NAMALWA (cell line): ENCODE data around the gene NEDD9.
A peak's percentile ranks its signal among the peaks of the same experiment; 100 is the strongest.

ENCODE experiments used
- DNase-seq: peaks from one replicate; pipeline ENCODE4 v3.0.0-alpha.2; 2015; ENCODE audit warnings: low spot score

Gene NEDD9

DNA sequence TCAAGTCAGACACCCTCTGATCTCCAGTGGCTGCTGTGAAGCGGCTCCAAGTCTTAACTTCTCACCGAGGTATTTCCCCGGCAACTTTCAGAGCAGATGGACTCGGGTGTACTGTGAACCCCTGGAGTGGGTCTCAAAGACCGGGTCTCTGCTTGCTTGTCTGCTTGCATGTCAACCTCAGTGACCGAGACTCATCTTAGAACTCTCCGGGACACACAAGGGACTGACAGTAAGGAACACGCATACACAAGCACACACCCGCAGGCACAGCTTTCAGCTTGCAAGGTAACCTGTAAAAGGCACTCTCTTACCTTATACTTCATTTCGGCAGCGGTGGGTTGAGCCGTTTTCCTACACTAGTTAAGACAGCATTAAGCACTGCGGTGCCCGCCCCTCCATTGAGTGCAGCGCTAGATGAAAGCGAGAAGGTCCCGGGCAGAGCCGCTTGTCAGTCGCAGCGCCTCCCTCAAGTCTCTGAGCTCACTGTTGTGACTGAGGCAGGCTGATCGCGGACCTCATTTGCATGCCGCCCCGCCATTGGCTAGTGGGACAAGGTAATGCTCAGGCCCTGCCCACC, at the start of gene NEDD9:
NEDD9 (minus strand) TSS at position 476 of the 577 bp plus-strand sequence; CDS start at position 323, 153 bp downstream.
- peak; percentile 97 for DNase-seq

DNA sequence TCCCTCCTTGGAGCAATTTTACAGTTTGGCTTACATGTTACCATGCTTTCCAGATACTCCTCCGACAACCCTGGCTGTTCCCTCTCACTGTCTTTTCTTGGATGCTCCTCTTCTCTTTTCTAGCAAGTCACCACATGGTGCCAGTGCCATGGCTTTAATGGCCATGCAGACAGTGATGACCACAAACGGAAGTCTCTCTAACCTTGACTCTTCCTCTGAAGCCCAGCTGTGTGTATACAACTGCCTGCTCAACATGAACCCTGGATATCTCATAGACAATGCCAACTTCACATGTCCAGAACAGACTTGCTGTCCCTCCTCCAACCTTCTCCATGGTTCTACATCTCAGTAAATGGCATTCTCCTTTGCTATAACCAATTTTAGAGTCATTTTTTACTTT, 49.8 kb upstream of the NEDD9 start:
- DNase-seq, result no peak

GRCh38 chr6:11280394-11280793, 47.9 kb upstream of the NEDD9 start:
- DNase-seq, result no peak

DNA sequence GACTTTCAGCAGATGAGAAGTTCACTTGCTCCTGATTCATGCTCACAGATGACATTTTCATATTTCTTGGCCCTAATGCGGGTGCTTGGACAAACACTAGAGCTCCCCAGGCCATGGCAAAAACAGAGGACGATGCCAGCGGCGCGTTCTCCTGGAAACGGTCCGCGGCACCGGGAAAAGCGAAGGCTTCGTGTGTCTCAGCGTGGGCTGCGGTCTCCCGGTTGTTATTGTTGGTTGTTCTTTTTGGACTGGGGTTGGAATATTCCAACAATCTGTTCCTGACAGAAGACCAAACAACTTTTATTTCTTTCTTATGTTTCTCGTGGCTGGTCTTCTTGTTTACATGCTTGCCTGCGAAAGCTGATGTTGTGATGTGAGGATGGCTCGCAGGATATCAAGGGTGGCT, 46.8 kb upstream of the NEDD9 start:
- no peak for DNase-seq

DNA sequence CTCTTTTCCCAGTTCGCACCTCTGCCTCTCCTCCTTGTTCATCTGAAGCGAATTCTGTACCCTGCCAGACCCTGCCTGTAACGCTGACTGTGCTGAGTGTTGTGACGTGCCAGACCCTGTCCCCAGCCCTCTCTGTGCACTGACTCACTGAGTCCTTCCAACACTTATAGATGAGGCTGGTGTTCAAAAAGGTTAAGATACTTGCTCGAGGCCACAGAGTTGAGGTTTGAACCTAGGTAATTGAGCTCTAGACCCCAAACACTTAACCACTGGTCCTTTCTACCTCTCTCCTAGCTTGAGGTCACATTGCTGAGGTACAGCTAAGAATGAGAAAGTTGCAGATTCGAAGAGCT, 45.7 kb upstream of the NEDD9 start:
- DNase-seq, result no peak

GRCh38 chr6:11277275-11278206, 45.1 kb upstream of the NEDD9 start:
- no peak for DNase-seq

GRCh38 chr6:11276911-11277274, 44.4 kb upstream of the NEDD9 start:
- no peak for DNase-seq

GRCh38 chr6:11276228-11276627, 43.8 kb upstream of the NEDD9 start:
- no peak for DNase-seq

- no peak for DNase-seq
Measured at GRCh38 chr6:11275598-11275997, 43.1 kb upstream of the NEDD9 start.

DNA sequence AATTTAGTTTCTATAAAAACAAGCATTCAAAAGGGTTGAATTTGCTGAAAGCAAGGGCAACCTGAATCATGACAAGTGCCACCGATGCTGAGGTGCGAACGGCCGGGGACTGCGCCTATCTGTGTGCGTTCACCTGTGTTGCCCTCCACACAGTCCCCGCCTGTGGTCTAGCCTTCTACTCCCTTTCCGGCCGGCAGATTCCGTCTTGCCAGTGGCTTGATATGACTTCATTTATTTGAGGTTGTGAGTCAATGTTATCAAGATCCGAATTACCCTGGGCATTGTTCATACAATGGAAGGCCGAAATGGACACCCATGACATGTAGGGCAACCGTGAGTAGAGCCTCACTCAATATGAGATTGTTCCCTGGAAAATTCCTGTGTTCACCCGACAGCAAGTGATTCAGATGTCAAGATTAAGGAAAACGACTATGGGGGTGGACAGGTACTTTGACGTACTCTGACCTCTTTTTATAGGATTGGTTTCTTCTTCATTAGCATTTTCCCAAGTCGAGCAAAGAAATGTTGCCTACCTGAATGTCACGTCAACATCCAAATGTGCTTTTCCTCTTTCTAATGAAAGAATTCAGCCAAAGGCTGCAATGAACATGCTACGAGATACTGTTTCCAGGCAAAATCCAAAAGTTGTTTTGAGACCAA, 41.1 kb upstream of the NEDD9 start:
- no peak for DNase-seq

- DNase-seq, result no peak
Measured at GRCh38 chr6:11272491-11273192, 40.2 kb upstream of the NEDD9 start.

DNA sequence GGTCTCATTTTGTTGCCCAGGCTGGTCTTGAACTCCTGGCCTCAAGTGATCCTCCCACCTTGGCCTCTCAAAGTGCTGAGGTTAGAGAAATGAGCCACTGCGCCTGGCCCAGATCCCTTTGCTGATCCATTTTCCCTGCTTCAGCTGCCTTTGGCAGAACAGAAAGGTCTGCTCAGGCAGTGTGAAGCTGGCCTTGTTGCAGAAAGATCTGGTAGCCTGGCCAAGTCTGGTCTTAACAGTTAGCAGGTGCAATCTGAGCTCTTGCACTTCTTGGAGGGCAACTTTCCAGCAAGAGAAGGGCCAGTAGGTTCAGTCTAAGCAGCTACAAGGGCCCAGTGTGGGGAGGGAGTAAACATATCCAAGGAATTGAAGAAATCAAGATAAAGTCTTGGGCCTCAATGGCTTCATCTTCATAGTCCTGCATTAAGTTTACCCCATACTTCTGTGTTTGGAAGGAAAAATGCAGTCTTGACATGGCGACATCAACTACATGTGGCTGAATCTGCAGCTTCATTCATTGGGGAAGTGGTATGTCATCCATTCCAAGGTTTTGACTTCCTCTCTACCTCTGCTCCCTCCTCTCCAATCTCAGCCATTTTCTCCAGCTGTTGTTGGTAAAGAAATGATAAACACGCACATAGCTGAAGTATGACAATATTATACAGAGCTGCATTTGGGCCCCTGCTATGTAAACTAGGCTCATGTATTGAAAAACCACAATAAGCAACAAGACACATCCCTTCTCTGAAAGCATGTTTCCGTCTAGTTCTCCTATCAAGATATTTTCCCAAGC, 39.0 kb upstream of the NEDD9 start:
- no peak for DNase-seq

GRCh38 chr6:11270030-11271027, 37.9 kb upstream of the NEDD9 start:
- no peak for DNase-seq

DNA sequence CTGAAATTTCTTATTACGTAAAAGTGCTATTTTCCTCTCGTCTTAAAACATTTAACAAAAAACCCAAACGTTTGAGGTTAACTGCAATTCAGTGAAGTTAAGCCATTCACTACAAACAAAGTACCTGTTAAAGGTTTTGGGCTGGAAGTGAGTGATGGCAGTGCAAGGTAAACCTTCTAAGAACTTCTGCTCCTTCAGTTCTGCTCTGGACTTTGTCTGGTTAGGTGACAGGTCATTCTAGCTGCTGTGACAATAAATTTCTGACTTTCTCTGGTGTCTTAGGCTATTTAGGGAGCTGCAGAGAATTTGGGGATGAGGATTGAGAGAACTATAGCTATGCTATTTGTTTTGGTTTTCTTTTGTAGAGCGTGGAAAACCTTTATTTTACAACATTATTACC, 36.5 kb upstream of the NEDD9 start:
- no peak for DNase-seq

DNA sequence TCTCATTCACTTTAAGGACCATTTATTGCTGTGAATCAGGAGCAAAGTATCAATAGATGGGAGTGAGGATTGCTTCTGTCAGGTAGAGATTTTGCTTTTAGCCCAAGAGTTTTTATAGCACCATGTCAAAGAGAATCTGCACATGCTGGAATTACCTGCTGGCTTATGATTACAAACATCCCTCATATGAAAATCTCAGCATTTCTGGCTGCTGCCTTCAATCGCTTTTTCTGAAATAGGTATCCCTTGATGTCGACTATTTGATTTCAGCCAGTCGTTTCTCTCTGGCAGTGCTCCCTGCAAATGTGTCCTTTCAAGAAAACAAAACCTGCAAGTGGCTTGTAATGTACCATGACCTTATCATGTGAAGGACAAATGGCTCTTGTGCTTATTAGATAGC, 34.5 kb upstream of the NEDD9 start:
- no peak for DNase-seq

- no peak for DNase-seq
Measured at GRCh38 chr6:11265932-11266331, 33.5 kb upstream of the NEDD9 start.

DNA sequence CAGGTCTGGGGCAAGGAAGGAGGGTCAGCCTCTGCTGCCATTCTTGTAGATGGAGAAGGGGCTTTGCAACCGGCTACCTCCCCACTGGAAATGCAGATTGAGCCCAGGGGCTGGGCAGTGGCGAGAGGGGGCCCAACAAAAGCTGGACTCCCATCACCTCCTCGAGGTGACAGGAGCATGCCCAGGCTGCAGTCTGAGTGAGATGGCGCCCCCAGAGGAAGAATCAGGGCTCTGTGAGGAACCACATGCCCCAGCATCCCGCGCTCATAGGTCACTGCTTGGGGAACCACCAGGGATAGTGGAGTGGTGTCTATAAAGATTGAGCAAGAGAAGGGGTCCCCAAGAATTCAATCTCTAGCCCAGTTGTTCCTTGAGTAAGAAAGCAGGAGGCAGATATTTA, 31.6 kb upstream of the NEDD9 start:
- no peak for DNase-seq

DNA sequence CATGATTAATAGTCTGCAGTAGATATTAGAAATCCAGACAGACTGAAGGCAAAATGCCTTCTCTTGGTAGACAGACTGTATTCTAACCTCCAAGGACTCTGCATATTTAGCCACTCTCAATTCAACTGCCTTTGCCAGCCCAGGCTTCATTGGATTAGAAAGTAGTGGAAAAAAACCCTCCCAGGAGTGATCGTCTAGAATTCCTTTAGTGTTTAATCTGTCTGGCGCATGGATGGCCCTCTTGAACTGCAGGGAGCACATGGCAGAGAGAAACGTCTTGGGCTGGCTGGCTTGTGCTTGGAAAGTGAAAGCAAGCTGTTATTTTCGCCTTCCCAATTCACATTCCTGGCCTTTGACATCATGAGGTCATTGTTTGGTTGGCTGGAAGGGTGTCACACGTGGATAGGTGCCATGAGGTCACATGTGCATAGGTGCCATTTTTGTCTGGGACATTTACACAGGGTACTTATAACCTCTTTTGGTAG, 30.9 kb upstream of the NEDD9 start:
- DNase-seq, result no peak

DNA sequence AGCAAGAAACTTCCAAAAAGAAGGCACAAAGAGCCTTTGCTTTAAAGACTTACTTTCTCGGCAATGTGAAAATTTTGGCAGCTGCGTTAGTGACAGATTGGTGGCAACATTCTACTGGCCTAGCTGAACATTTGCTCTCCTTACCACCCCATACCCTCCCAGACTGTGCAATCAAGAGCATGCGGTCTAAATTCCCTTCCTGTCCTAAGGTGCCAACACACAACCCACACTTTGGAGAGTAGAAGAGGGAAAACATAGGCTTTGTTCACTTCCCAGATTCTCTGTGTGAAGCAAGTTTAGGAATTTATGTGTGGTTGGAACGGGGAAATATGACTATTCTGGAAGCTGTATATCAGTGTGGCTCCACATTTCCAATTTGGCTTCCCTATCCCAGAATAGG, 29.8 kb upstream of the NEDD9 start:
- DNase-seq, result no peak
